SK-N-SH (cell line): ENCODE data around the gene TRPC6. TPM values are rescaled to one million over a fixed set of nuclear protein-coding genes. Genes with fewer than 3 reads are reported as not detected.

Experiments
- CTCF ChIA-PET: fragments of 300-600, 350-600 bp; formaldehyde crosslinking; extraction: SDS; loops from one replicate; lab custom pipeline; 2021; lab: Yijun Ruan, JAX
- POLR2A ChIA-PET: fragments of 350-600 bp; sonication (Branson Sonifier 250); formaldehyde crosslinking; extraction: SDS; loops from one replicate; lab custom pipeline; 2020; ENCODE audit warnings: antibody characterized with exemption, inconsistent platforms; lab: Yijun Ruan, JAX
- DNase-seq: peaks from one replicate; pipeline ENCODE4 v3.0.0; 2012
- H2AFZ ChIP-seq: fragments of 200-600 bp; sonication (generic); 2 replicates; pipeline ENCODE4 v1.8.1; 2016; ENCODE audit warnings: antibody characterized with exemption, mild to moderate bottlenecking, low read depth
- H3F3A ChIP-seq: fragments of 200-600 bp; sonication (generic); replicated peaks from 2 replicates; pipeline ENCODE3; 2016; ENCODE audit warnings: antibody characterized with exemption, mild to moderate bottlenecking; ENCODE audit not compliant: insufficient read depth
- H3K27ac ChIP-seq, 2 experiments: fragments of 200-500 bp in 1 of 2; fragments of 200-600 bp in 1 of 2; sonication (Bioruptor generic) in 1 of 2; sonication (generic), shearing (Covaris generic) in 1 of 2; 2 replicates each; pipeline versions ENCODE4 v1.5.1 to v1.6.1; 2014 to 2016; ENCODE audit warnings: low read depth in 2 of 2, inconsistent platforms in 1 of 2, low read length in 1 of 2, mild to moderate bottlenecking in 1 of 2, mixed read lengths in 1 of 2
- H3K27me3 ChIP-seq: fragments of 200-600 bp; sonication (generic), shearing (Covaris generic); 2 replicates; pipeline ENCODE4 v1.6.1; 2016; ENCODE audit warnings: mixed run types; ENCODE audit not compliant: insufficient read depth
- H3K36me3 ChIP-seq, 2 experiments: fragments of 200-500 bp in 1 of 2; fragments of 200-600 bp in 1 of 2; sonication (Bioruptor generic) in 1 of 2; sonication (generic) in 1 of 2; replicated peaks in 1 of 2; 2 replicates each; pipeline versions ENCODE3 to v1.5.1; 2014 to 2016; ENCODE audit warnings: low read length in 1 of 2, mild to moderate bottlenecking in 1 of 2; ENCODE audit not compliant: insufficient read depth in 2 of 2, control insufficient read depth in 1 of 2
- H3K4me1 ChIP-seq, 2 experiments: fragments of 200-500 bp in 1 of 2; fragments of 200-600 bp in 1 of 2; sonication (Bioruptor generic) in 1 of 2; sonication (generic), shearing (Covaris generic) in 1 of 2; 2 replicates each; pipeline versions ENCODE4 v1.5.1 to v1.6.1; 2014 to 2016; ENCODE audit warnings: low read depth in 1 of 2, low read length in 1 of 2, mixed run types in 1 of 2; ENCODE audit not compliant: insufficient read depth in 2 of 2, control insufficient read depth in 1 of 2
- H3K4me2 ChIP-seq: fragments of 200-600 bp; sonication (generic), shearing (Covaris generic); 2 replicates; pipeline ENCODE4 v1.6.1; 2017; ENCODE audit warnings: mixed run types
- H3K4me3 ChIP-seq, 2 experiments: fragments of 200-500 bp in 1 of 2; fragments of 200-600 bp in 1 of 2; sonication (Bioruptor generic) in 1 of 2; sonication (generic), shearing (Covaris generic) in 1 of 2; 2 replicates each; pipeline versions ENCODE4 v1.5.1 to v1.8.1; 2014 to 2016; ENCODE audit warnings: low read depth in 2 of 2, inconsistent platforms in 1 of 2, low read length in 1 of 2, mild to moderate bottlenecking in 1 of 2, mixed read lengths in 1 of 2, moderate library complexity in 1 of 2
- H3K79me2 ChIP-seq: fragments of 200-600 bp; sonication (generic); 2 replicates; pipeline ENCODE4 v1.8.1; 2017; ENCODE audit warnings: mild to moderate bottlenecking; ENCODE audit not compliant: insufficient read depth
- H3K9ac ChIP-seq: fragments of 200-600 bp; sonication (generic); 2 replicates; pipeline ENCODE4 v1.6.1; 2017; ENCODE audit warnings: mixed run types
- H3K9me2 ChIP-seq: fragments of 200-600 bp; sonication (generic); 2 replicates; pipeline ENCODE4 v1.6.1; 2017; ENCODE audit warnings: mixed run types
- H3K9me3 ChIP-seq: fragments of 200-600 bp; sonication (generic); 2 replicates; pipeline ENCODE4 v1.6.1; 2017; ENCODE audit warnings: mixed run types, mild to moderate bottlenecking, moderate library complexity
- H4K20me1 ChIP-seq: fragments of 200-600 bp; sonication (generic); 2 replicates; pipeline ENCODE4 v1.6.1; 2017; ENCODE audit warnings: mild to moderate bottlenecking, mixed run types; ENCODE audit not compliant: insufficient read depth
- CHD2 ChIP-seq: fragments of 150-350 bp; IDR thresholded peaks from 2 replicates; pipeline ENCODE4 v1.6.1; 2018; ENCODE audit warnings: low read length; ENCODE audit not compliant: partially characterized antibody
- ELF1 ChIP-seq: IDR thresholded peaks from 2 replicates; pipeline ENCODE4 v1.4.0; 2012
- EZH2phosphoT487 ChIP-seq: fragments of 200-600 bp; sonication (generic); IDR thresholded peaks from 2 replicates; pipeline ENCODE4 v1.6.1; 2017; ENCODE audit warnings: low read depth, mixed run types, mild to moderate bottlenecking, antibody characterized with exemption, moderate library complexity, borderline replicate concordance
- FOSL2 ChIP-seq: IDR thresholded peaks from 2 replicates; pipeline ENCODE4 v1.4.0; 2012; ENCODE audit warnings: low read depth, mild to moderate bottlenecking, moderate library complexity, borderline replicate concordance
- GABPA ChIP-seq: IDR thresholded peaks from 2 replicates; pipeline ENCODE4 v1.4.0; 2012; ENCODE audit warnings: low read depth, mild to moderate bottlenecking
- GATA2 ChIP-seq: sonication (generic); formaldehyde crosslinking; IDR thresholded peaks from 2 replicates; pipeline ENCODE4 v1.5.0; 2020; ENCODE audit warnings: mild to moderate bottlenecking, missing genetic modification reagents
- MEF2A ChIP-seq: IDR thresholded peaks from 2 replicates; pipeline ENCODE4 v1.4.0; 2012; ENCODE audit warnings: low read depth, borderline replicate concordance
- MXI1 ChIP-seq: IDR thresholded peaks from 2 replicates; pipeline ENCODE4 v1.6.1; 2012; ENCODE audit warnings: mild to moderate bottlenecking, low read depth, low read length, improper control_type of control experiment
- NFIC ChIP-seq: IDR thresholded peaks from 2 replicates; pipeline ENCODE4 v1.4.0; 2012; ENCODE audit warnings: borderline replicate concordance
- RFX5 ChIP-seq: IDR thresholded peaks from 2 replicates; pipeline ENCODE4 v1.6.1; 2012; ENCODE audit warnings: mild to moderate bottlenecking, improper control_type of control experiment, low read length
- RXRA ChIP-seq: IDR thresholded peaks from 2 replicates; pipeline ENCODE4 v1.4.0; 2012; ENCODE audit warnings: low read depth, mild to moderate bottlenecking, borderline replicate concordance
- TAF1 ChIP-seq: IDR thresholded peaks from 2 replicates; pipeline ENCODE4 v1.6.1; 2012; ENCODE audit warnings: low read depth, mild to moderate bottlenecking, low read length, moderate library complexity, borderline replicate concordance
- WGBS: methylation state at CpG from one replicate; pipeline ENCODE4 v1.1.6; 2017; ENCODE audit warnings: low lambda C conversion rate; 5-methylcytosine and 5-hydroxymethylcytosine counted together
- polyA plus RNA-seq, 3 experiments: library from polyadenylated mRNA; depleted of rRNA; stranded (reverse); fragments of >200 nt; gene quantifications; 2 replicates each; pipeline ENCODE4 v1.2.3, GENCODE V29; 2012
- TF ChIP-seq, protein P1 (sequence below): IDR thresholded peaks from 2 replicates; pipeline ENCODE4 v1.4.0; 2012; ENCODE audit warnings: low read depth
- TF ChIP-seq, protein P2 (sequence below): IDR thresholded peaks from 2 replicates; pipeline ENCODE4 v1.4.0; 2012; ENCODE audit warnings: low read depth, borderline replicate concordance
- TF ChIP-seq, protein P3 (sequence below): IDR thresholded peaks from 2 replicates; pipeline ENCODE4 v1.4.0; 2012; ENCODE audit warnings: low read depth, borderline replicate concordance
- TF ChIP-seq, protein P4 (sequence below): IDR thresholded peaks from 2 replicates; pipeline ENCODE4; 2012
- TF ChIP-seq, protein P5 (sequence below): fragments of 150-350 bp; IDR thresholded peaks from 2 replicates; pipeline ENCODE4 v1.6.1; 2016; ENCODE audit warnings: mild to moderate bottlenecking, low read depth, low read length

Gene TRPC6
- polyA plus RNA-seq, 1 of the 3 experiments (the other 2 are of a cell fraction): not detected

DNA sequence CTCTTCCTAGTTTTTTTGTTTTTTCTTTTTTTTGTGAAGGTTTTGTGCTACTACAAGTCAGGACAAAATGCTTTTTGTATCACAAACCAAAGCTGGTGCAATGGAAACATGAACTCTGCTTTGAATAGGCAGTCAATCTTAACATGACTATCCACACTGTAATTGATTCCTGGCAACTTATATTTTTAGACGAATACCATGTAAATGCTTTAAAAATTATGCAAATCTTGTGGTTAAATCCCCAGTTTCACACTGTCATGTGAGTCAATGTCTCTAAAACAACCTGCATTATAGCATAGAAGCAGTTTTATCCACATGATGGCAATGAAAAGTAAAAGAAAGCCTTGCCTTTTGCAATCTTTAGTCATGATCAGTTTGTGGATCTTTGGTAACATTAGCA lies 8.9 kb downstream of the TRPC6 start:
- H3K9me2 ChIP-seq: no peaks in the 10 kb centered on the region
- H3K9ac ChIP-seq: no peak overlapping the region
- H3F3A ChIP-seq: no peaks in the 10 kb centered on the region
- DNase-seq: no peak
- H4K20me1 ChIP-seq: no peaks in the 10 kb centered on the region
- H3K27me3 ChIP-seq: no peaks in the 10 kb centered on the region
- no peak overlapping the region for H3K4me2 ChIP-seq
- POLR2A ChIA-PET: no interaction called here
- H3K4me3 ChIP-seq: no peak overlapping the region
- TF ChIP-seq ELF1 (no peak), EZH2phosphoT487 (no peak), CHD2 (no peak), RFX5 (no peak), GABPA (no peak), MXI1 (no peak), TAF1 (no peak), NFIC (no peak), FOSL2 (no peak), MEF2A (no peak), RXRA (no peak), GATA2 (CRISPR knock-in tag) (no peak)
- TF ChIP-seq, protein P1, sequence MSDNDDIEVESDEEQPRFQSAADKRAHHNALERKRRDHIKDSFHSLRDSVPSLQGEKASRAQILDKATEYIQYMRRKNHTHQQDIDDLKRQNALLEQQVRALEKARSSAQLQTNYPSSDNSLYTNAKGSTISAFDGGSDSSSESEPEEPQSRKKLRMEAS: no peak
- TF ChIP-seq, protein P2, sequence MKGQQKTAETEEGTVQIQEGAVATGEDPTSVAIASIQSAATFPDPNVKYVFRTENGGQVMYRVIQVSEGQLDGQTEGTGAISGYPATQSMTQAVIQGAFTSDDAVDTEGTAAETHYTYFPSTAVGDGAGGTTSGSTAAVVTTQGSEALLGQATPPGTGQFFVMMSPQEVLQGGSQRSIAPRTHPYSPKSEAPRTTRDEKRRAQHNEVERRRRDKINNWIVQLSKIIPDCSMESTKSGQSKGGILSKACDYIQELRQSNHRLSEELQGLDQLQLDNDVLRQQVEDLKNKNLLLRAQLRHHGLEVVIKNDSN: no peak
- TF ChIP-seq, protein P3, sequence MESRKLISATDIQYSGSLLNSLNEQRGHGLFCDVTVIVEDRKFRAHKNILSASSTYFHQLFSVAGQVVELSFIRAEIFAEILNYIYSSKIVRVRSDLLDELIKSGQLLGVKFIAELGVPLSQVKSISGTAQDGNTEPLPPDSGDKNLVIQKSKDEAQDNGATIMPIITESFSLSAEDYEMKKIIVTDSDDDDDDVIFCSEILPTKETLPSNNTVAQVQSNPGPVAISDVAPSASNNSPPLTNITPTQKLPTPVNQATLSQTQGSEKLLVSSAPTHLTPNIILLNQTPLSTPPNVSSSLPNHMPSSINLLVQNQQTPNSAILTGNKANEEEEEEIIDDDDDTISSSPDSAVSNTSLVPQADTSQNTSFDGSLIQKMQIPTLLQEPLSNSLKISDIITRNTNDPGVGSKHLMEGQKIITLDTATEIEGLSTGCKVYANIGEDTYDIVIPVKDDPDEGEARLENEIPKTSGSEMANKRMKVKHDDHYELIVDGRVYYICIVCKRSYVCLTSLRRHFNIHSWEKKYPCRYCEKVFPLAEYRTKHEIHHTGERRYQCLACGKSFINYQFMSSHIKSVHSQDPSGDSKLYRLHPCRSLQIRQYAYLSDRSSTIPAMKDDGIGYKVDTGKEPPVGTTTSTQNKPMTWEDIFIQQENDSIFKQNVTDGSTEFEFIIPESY: no peak
- TF ChIP-seq, protein P4, sequence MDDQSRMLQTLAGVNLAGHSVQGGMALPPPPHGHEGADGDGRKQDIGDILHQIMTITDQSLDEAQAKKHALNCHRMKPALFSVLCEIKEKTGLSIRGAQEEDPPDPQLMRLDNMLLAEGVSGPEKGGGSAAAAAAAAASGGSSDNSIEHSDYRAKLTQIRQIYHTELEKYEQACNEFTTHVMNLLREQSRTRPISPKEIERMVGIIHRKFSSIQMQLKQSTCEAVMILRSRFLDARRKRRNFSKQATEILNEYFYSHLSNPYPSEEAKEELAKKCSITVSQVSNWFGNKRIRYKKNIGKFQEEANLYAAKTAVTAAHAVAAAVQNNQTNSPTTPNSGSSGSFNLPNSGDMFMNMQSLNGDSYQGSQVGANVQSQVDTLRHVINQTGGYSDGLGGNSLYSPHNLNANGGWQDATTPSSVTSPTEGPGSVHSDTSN: no peak
- TF ChIP-seq, protein P5, sequence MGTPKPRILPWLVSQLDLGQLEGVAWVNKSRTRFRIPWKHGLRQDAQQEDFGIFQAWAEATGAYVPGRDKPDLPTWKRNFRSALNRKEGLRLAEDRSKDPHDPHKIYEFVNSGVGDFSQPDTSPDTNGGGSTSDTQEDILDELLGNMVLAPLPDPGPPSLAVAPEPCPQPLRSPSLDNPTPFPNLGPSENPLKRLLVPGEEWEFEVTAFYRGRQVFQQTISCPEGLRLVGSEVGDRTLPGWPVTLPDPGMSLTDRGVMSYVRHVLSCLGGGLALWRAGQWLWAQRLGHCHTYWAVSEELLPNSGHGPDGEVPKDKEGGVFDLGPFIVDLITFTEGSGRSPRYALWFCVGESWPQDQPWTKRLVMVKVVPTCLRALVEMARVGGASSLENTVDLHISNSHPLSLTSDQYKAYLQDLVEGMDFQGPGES: no peak
- TF ChIP-seq, all 33 proteins: peak for 0
- Histone ChIP-seq H2AFZ (no peak overlapping the region), H3K4me1 (no peaks in the 10 kb centered on the region), H3K36me3 (no peaks in the 10 kb centered on the region), H3K27ac (no peak overlapping the region), H3K79me2 (no peaks in the 10 kb centered on the region), H3K9me3 (no peaks in the 10 kb centered on the region)
- CTCF ChIA-PET: no interaction called here
- 0% methylated on average over 1 of the region's 1 CpG for WGBS
